H1 (cell line): ENCODE results near the gene JAKMIP2. TPM values are rescaled to one million over a fixed set of nuclear protein-coding genes. Genes with fewer than 3 reads are reported as not detected.

ENCODE experiments used
- ASH2L ChIP-seq: fragments of 200-600, 300-600 bp; sonication (generic); IDR thresholded peaks from one replicate; pipeline ENCODE4 v1.7.1; 2017; ENCODE audit warnings: low read length
- BACH1 ChIP-seq: IDR thresholded peaks from 2 replicates; pipeline ENCODE4 v1.6.1; 2012; ENCODE audit warnings: low read length, improper control_type of control experiment
- CEBPB ChIP-seq: IDR thresholded peaks from 2 replicates; pipeline ENCODE4 v1.6.1; 2012; ENCODE audit warnings: low read depth, low read length
- CHD1 ChIP-seq: IDR thresholded peaks from 2 replicates; pipeline ENCODE4 v1.6.1; 2012; ENCODE audit warnings: low read depth, low read length, improper control_type of control experiment
- CHD2 ChIP-seq: IDR thresholded peaks from 2 replicates; pipeline ENCODE4 v1.6.1; 2012; ENCODE audit warnings: low read length, improper control_type of control experiment
- EGR1 ChIP-seq: IDR thresholded peaks from 2 replicates; pipeline ENCODE4 v1.6.1; 2011; ENCODE audit warnings: low read depth, low read length, borderline replicate concordance
- HDAC2 ChIP-seq, 2 experiments: fragments of 300-600 bp in 1 of 2; sonication (generic) in 1 of 2; IDR thresholded peaks; 2 replicates each; pipeline ENCODE4 v1.6.1; 2011 to 2012; ENCODE audit warnings: low read depth in 2 of 2, low read length in 2 of 2, mild to moderate bottlenecking in 2 of 2, moderate library complexity in 2 of 2, borderline replicate concordance in 1 of 2, inconsistent platforms in 1 of 2
- JUN ChIP-seq: IDR thresholded peaks from 2 replicates; pipeline ENCODE4 v1.6.1; 2011; ENCODE audit warnings: low read depth, mild to moderate bottlenecking, improper control_type of control experiment, low read length
- JUND ChIP-seq: IDR thresholded peaks from 2 replicates; pipeline ENCODE4 v1.6.1; 2011; ENCODE audit warnings: mild to moderate bottlenecking, improper control_type of control experiment, low read length
- POLR2A ChIP-seq, 2 experiments: IDR thresholded peaks; 1 replicate in 1 of 2; 2 replicates in 1 of 2; pipeline ENCODE4 v1.6.1; 2011; ENCODE audit warnings: low read depth in 2 of 2, low read length in 2 of 2, mild to moderate bottlenecking in 2 of 2; ENCODE audit errors: control extremely low read depth in 1 of 2
- SAP30 ChIP-seq: fragments of 300-600 bp; sonication (generic); IDR thresholded peaks from 2 replicates; pipeline ENCODE4 v1.7.1; 2012; ENCODE audit warnings: low read length, moderate library complexity, mild to moderate bottlenecking, inconsistent platforms; ENCODE audit not compliant: insufficient read depth, insufficient replicate concordance
- SIN3A ChIP-seq, 2 experiments: IDR thresholded peaks in 1 of 2; conservative IDR thresholded peaks in 1 of 2; 2 replicates each; pipeline ENCODE4 v1.6.1; 2011 to 2012; ENCODE audit warnings: low read length in 2 of 2, improper control_type of control experiment in 1 of 2, low read depth in 1 of 2, mild to moderate bottlenecking in 1 of 2
- SIX5 ChIP-seq: IDR thresholded peaks from 2 replicates; pipeline ENCODE4 v1.6.1; 2011; ENCODE audit warnings: mild to moderate bottlenecking, low read depth, low read length
- SP1 ChIP-seq: IDR thresholded peaks from 2 replicates; pipeline ENCODE4 v1.6.1; 2011; ENCODE audit warnings: low read depth, low read length
- SP4 ChIP-seq: IDR thresholded peaks from 2 replicates; pipeline ENCODE4 v1.6.1; 2012; ENCODE audit warnings: low read length, inconsistent platforms
- TAF1 ChIP-seq: IDR thresholded peaks from 2 replicates; pipeline ENCODE4 v1.6.1; 2011; ENCODE audit warnings: mild to moderate bottlenecking, low read depth, low read length
- TAF7 ChIP-seq: optimal IDR thresholded peaks from 2 replicates; pipeline ENCODE3; 2011; ENCODE audit warnings: low read depth, mild to moderate bottlenecking, inconsistent platforms, low read length, moderate library complexity, borderline replicate concordance
- TCF12 ChIP-seq: IDR thresholded peaks from 2 replicates; pipeline ENCODE4 v1.6.1; 2011; ENCODE audit warnings: low read depth, mild to moderate bottlenecking, low read length
- polyA plus RNA-seq, 7 experiments: library from polyadenylated mRNA; depleted of rRNA in 3 of 7; stranded (reverse) in 5 of 7; unstranded in 2 of 7; fragments of >200 nt in 5 of 7; fragments of 200-250 nt in 2 of 7; gene quantifications; 1 replicate in 5 of 7; 2 replicates in 1 of 7; 4 replicates in 1 of 7; pipeline versions ENCODE4 v1.2.1 to v1.2.3, GENCODE V29; 2011 to 2013; ENCODE audit warnings: missing spikeins in 2 of 7, mixed read lengths in 2 of 7
- total RNA-seq: library from RNA; stranded (reverse); fragmentation: NEBNext Ultra II Directional; extraction: Animal tissue kit (Norgen Biotek cat#: 25700); gene quantifications from 2 replicates; pipeline ENCODE4 v1.2.1, GENCODE V29; 2021
- TF ChIP-seq, protein P1 (sequence below): IDR thresholded peaks from 2 replicates; pipeline ENCODE4 v1.6.1; 2012; ENCODE audit warnings: inconsistent platforms
- TF ChIP-seq, protein P2 (sequence below): IDR thresholded peaks from 2 replicates; pipeline ENCODE4 v1.6.1; 2012; ENCODE audit warnings: low read length, inconsistent platforms

Gene JAKMIP2
- total and polyA plus RNA-seq, 2 of the 8 experiments (the other 6 are each of a cell fraction or from before 2014, with no cell fraction given) = 2.4 to 13.6 TPM

DNA sequence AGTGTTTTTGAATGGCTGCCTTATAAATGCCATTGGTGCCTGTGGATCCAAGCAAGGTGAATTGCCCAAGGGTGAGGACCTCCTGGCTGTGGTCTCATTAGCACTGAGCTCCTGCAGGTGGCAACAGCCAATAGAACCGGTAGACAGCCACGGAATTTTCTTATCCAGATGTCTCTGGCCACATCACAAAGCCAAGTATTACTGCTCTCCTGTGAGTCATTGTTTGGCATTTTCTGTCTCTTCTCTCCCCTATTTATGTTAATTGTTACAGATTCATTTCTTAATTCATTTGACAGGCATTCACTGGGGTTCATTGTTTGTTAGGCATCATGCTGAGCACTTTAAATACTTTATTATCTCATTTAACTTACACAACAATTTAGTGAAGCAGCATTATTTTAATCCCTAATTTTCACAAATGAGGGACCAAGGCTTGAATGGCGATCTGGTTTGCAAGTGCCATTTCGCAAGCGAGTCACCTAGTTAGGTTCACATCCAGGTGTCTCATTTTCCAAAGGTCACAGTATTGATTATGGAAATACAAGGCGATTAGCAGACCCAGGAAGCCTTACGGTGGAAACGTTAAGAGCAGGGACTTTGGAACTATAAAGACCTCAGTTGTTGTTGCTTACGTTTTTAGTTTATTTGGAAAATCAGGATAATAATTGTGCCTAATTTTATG lies 214.5 kb downstream of the JAKMIP2 start (continued):
- peak; percentile 63; the same call in 1 of the 2 replicates for TF ChIP-seq SP4
- 0 out of 4 replicates have a peak, but pooled peaks of 1 of the 2 experiments have one; percentile 44 for TF ChIP-seq SIN3A (conservative IDR thresholded peaks at IDR 0.05 in 1 of 2, IDR thresholded peaks at IDR 0.05 in 1 of 2; ENCODE audit: low read depth in 1 of 2, low read length in 2 of 2)
- no peak for TF ChIP-seq CHD1
- no peak for TF ChIP-seq SAP30
- TF ChIP-seq, protein P1, sequence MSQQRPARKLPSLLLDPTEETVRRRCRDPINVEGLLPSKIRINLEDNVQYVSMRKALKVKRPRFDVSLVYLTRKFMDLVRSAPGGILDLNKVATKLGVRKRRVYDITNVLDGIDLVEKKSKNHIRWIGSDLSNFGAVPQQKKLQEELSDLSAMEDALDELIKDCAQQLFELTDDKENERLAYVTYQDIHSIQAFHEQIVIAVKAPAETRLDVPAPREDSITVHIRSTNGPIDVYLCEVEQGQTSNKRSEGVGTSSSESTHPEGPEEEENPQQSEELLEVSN = no peak
- 0 out of 2 replicates have a peak, but pooled peaks have one; percentile 5 for TF ChIP-seq EGR1
- peak; percentile 61; the same call in 1 of the 2 replicates for TF ChIP-seq SP1
- no peak for TF ChIP-seq TAF7
- TF ChIP-seq JUND = peak; percentile 87
- TF ChIP-seq, protein P2, sequence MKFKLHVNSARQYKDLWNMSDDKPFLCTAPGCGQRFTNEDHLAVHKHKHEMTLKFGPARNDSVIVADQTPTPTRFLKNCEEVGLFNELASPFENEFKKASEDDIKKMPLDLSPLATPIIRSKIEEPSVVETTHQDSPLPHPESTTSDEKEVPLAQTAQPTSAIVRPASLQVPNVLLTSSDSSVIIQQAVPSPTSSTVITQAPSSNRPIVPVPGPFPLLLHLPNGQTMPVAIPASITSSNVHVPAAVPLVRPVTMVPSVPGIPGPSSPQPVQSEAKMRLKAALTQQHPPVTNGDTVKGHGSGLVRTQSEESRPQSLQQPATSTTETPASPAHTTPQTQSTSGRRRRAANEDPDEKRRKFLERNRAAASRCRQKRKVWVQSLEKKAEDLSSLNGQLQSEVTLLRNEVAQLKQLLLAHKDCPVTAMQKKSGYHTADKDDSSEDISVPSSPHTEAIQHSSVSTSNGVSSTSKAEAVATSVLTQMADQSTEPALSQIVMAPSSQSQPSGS = no peak; the same call in 1 of the 2 replicates
- 0 out of 2 replicates have a peak, but pooled peaks have one; percentile 30 for TF ChIP-seq TAF1
- TF ChIP-seq TCF12 = peak; percentile 98
- TF ChIP-seq CHD2 = peak; percentile 32; the same call in 1 of the 2 replicates
- TF ChIP-seq POLR2A (IDR thresholded peaks at IDR 0.05; ENCODE audit: control extremely low read depth in 1 of 2, low read depth in 2 of 2, low read length in 2 of 2) = peak in 1 of 2 experiments; percentile 22; a peak in 1 of 3 replicates
- no peak for TF ChIP-seq BACH1
- TF ChIP-seq HDAC2 (IDR thresholded peaks at IDR 0.05; ENCODE audit: borderline replicate concordance in 1 of 2, low read depth in 2 of 2, low read length in 2 of 2) = 0 out of 4 replicates have a peak, but pooled peaks of 1 of the 2 experiments have one; percentile 2
- peak; percentile 57; the same call in 1 of the 2 replicates for TF ChIP-seq JUN
- TF ChIP-seq ASH2L = no peak
- TF ChIP-seq CEBPB = peak; percentile 55; the same call in 1 of the 2 replicates
- no peak for TF ChIP-seq SIX5
- TF ChIP-seq, all 59 proteins: peak for 19
